OCI-LY3 (cell line): ENCODE measurements around the gene SHQ1.

Experiments
- H2AFZ ChIP-seq: fragments of 200-600, 300-600 bp; shearing (Covaris generic); 2 replicates; pipeline ENCODE4 v1.6.0; 2014; ENCODE audit warnings: antibody characterized with exemption, low read depth, low read length
- H3K27ac ChIP-seq: fragments of 200-600, 300-600 bp; sonication (generic); 2 replicates; pipeline ENCODE4 v1.5.1; 2014; ENCODE audit warnings: mild to moderate bottlenecking, low read length, moderate library complexity, mixed read lengths
- H3K27me3 ChIP-seq: fragments of 200-600, 300-600 bp; sonication (generic); 2 replicates; pipeline ENCODE4 v1.6.1; 2014; ENCODE audit warnings: low read depth, low read length, mixed read lengths
- H3K36me3 ChIP-seq: fragments of 200-600, 300-600 bp; sonication (generic); replicated peaks from 2 replicates; pipeline ENCODE3; 2014; ENCODE audit warnings: low read depth, low read length, mixed read lengths
- H3K4me1 ChIP-seq: fragments of 300-600, 200-600 bp; sonication (generic); 2 replicates; pipeline ENCODE4 v1.6.1; 2014; ENCODE audit warnings: low read length, mixed read lengths
- H3K4me2 ChIP-seq: fragments of 200-600, 300-600 bp; sonication (generic); 2 replicates; pipeline ENCODE4 v1.6.1; 2014; ENCODE audit warnings: low read length, mixed read lengths
- H3K4me3 ChIP-seq: fragments of 300-600, 200-600 bp; sonication (generic); 2 replicates; pipeline ENCODE4 v1.5.1; 2014; ENCODE audit warnings: antibody characterized with exemption, mild to moderate bottlenecking, low read length, moderate library complexity
- H3K79me2 ChIP-seq: fragments of 300-600, 200-600 bp; shearing (Covaris generic); 2 replicates; pipeline ENCODE4 v1.6.1; 2014; ENCODE audit warnings: mild to moderate bottlenecking, low read length, mixed read lengths
- H3K9ac ChIP-seq: fragments of 300-600, 200-600 bp; shearing (Covaris generic); 2 replicates; pipeline ENCODE4 v1.6.0; 2014; ENCODE audit warnings: mild to moderate bottlenecking, low read length, moderate library complexity
- H3K9me3 ChIP-seq: fragments of 200-600, 300-600 bp; shearing (Covaris generic); 2 replicates; pipeline ENCODE4 v1.6.1; 2014; ENCODE audit warnings: low read length, mixed read lengths; ENCODE audit not compliant: insufficient read depth
- H4K20me1 ChIP-seq: fragments of 200-600, 300-600 bp; sonication (generic); 2 replicates; pipeline ENCODE4 v1.6.1; 2016; ENCODE audit warnings: low read length, mixed read lengths; ENCODE audit not compliant: insufficient read depth
- CTCF ChIP-seq: fragments of 200-600, 300-600 bp; sonication (generic); IDR thresholded peaks from 2 replicates; pipeline ENCODE4 v1.5.1; 2014; ENCODE audit warnings: antibody characterized with exemption, low read length, low read depth
- EZH2phosphoT487 ChIP-seq: fragments of 200-600 bp; shearing (Covaris generic); IDR thresholded peaks from 2 replicates; pipeline ENCODE4 v1.6.1; 2018; ENCODE audit warnings: antibody characterized with exemption, mixed run types, low read depth

Gene SHQ1

GRCh38 chr3:72702997-72703396 lies 145.2 kb downstream of the SHQ1 start:
- Histone ChIP-seq H3K4me3 (no peak overlapping the region), H4K20me1 (no peaks in the 10 kb centered on the region), H3K4me2 (no peak overlapping the region), H3K79me2 (no peaks in the 10 kb centered on the region), H3K27me3 (no peaks in the 10 kb centered on the region), H2AFZ (no peak overlapping the region), H3K27ac (no peak overlapping the region), H3K4me1 (no peaks in the 10 kb centered on the region), H3K36me3 (no peaks in the 10 kb centered on the region), H3K9ac (no peak overlapping the region), H3K9me3 (no peaks in the 10 kb centered on the region)
- TF ChIP-seq EZH2phosphoT487 (no peak), CTCF (no peak)

- Histone ChIP-seq H3K27me3 (peaks cover 6% of the 10 kb centered on the region; the same call in 1 of the 2 replicates), H3K36me3 (no peaks in the 10 kb centered on the region), H3K4me1 (no peaks in the 10 kb centered on the region), H2AFZ (no peak overlapping the region), H3K27ac (no peak overlapping the region), H3K4me3 (no peak overlapping the region), H3K9me3 (no peaks in the 10 kb centered on the region), H4K20me1 (no peaks in the 10 kb centered on the region), H3K4me2 (no peak overlapping the region), H3K9ac (no peak overlapping the region), H3K79me2 (no peaks in the 10 kb centered on the region)
- TF ChIP-seq EZH2phosphoT487 = no peak
- TF ChIP-seq CTCF = no peak
These were observed 145.9 kb downstream of the SHQ1 start for GRCh38 chr3:72702390-72702789.

GRCh38 chr3:72700106-72700505 lies 148.1 kb downstream of the SHQ1 start:
- TF ChIP-seq CTCF (no peak), EZH2phosphoT487 (no peak)
- Histone ChIP-seq H3K4me1 (no peaks in the 10 kb centered on the region), H3K4me2 (no peak overlapping the region), H3K9me3 (no peaks in the 10 kb centered on the region), H4K20me1 (no peaks in the 10 kb centered on the region), H3K27ac (no peak overlapping the region), H3K36me3 (no peaks in the 10 kb centered on the region), H3K9ac (no peak overlapping the region), H3K27me3 (peaks cover 9% of the 10 kb centered on the region; the same call in 1 of the 2 replicates), H3K4me3 (no peak overlapping the region), H2AFZ (no peak overlapping the region), H3K79me2 (no peaks in the 10 kb centered on the region)

- no peak overlapping the region for H3K4me3 ChIP-seq
- H3K36me3 ChIP-seq = no peaks in the 10 kb centered on the region
- no peak overlapping the region for H3K4me2 ChIP-seq
- no peaks in the 10 kb centered on the region for H4K20me1 ChIP-seq
- H3K27me3 ChIP-seq = peaks cover 9% of the 10 kb centered on the region; the same call in 1 of the 2 replicates
- H3K27ac ChIP-seq = no peak overlapping the region
- no peaks in the 10 kb centered on the region for H3K4me1 ChIP-seq
- H3K79me2 ChIP-seq = no peaks in the 10 kb centered on the region
- no peaks in the 10 kb centered on the region for H3K9me3 ChIP-seq
- H2AFZ ChIP-seq = no peak overlapping the region
- H3K9ac ChIP-seq = no peak overlapping the region
- TF ChIP-seq EZH2phosphoT487 (no peak), CTCF (no peak)
These were observed 148.6 kb downstream of the SHQ1 start for GRCh38 chr3:72699631-72700030.
